Stimulated activated naive B cell treated with anti-CD40 and anti-IgM and Interleukin-4, amounts not matched to agents 10 μg/mL and 1 μg/mL and 100 μg/mL, for 72 hours (primary cell): Measurements from ENCODE around the gene TNXB.

Experiments used
- ATAC-seq, 2 donors: fragments of 150-1000 bp; cut with Tn5 transposase; replicated peaks; 2 replicates each; pipeline ENCODE4 v1.10.0; 2021; ENCODE audit warnings: moderate library complexity in 1 of 2
- DNase-seq: peaks from one replicate; pipeline ENCODE4 v3.0.0; 2021
- H3K27ac Mint-ChIP-seq: one replicate; pipeline ENCODE4 v1.8.0; 2022; ENCODE audit warnings: mild to moderate bottlenecking, mixed read lengths
- H3K27me3 Mint-ChIP-seq, 2 donors: one replicate each; pipeline ENCODE4 v1.8.0; 2022; ENCODE audit warnings: mixed read lengths in 2 of 2
- H3K36me3 Mint-ChIP-seq, 2 donors: one replicate each; pipeline ENCODE4 v1.8.0; 2022; ENCODE audit warnings: mixed read lengths in 2 of 2, mild to moderate bottlenecking in 1 of 2
- H3K4me1 Mint-ChIP-seq, 2 donors: one replicate each; pipeline ENCODE4 v1.8.0; 2022; ENCODE audit warnings: mixed read lengths in 2 of 2, mild to moderate bottlenecking in 1 of 2
- H3K4me3 Mint-ChIP-seq, 2 donors: one replicate each; pipeline ENCODE4 v1.8.0; 2022; ENCODE audit warnings: mild to moderate bottlenecking in 2 of 2, mixed read lengths in 2 of 2, moderate library complexity in 1 of 2
- H3K9me3 Mint-ChIP-seq, 2 donors: one replicate each; pipeline ENCODE4 v1.8.0; 2022; ENCODE audit warnings: mixed read lengths in 2 of 2, mild to moderate bottlenecking in 1 of 2

Gene TNXB

GRCh38 chr6:32109114-32109764 is at the start of gene TNXB:
Gene TNXB, minus strand, starts transcription at chr6:32109338. Its CDS starts 11,140 bp downstream, at chr6:32098198.
- Mint-ChIP-seq H3K4me1 (peaks cover 22 to 36% of the 10 kb centered on the region in 2 donors), H3K27me3 (peaks cover 46 to 49% of the 10 kb centered on the region in 2 donors), H3K27ac (no peak within 1 kb of the TSS), H3K9me3 (peaks cover 0 to 4% of the 10 kb centered on the region in 2 donors), H3K36me3 (peaks cover 6 to 28% of the 10 kb centered on the region in 2 donors), H3K4me3 (peak within 1 kb of the TSS in 1 of 2 donors; percentile 4)
- ATAC-seq = peak; percentile 38 to 40
- DNase-seq = no peak

GRCh38 chr6:32158052-32158451 is 48.9 kb upstream of the TNXB start:
- Mint-ChIP-seq H3K36me3 (peaks cover 14 to 30% of the 10 kb centered on the region in 2 donors), H3K4me3 (no peak overlapping the region), H3K9me3 (no peaks in the 10 kb centered on the region), H3K27me3 (peaks cover 3 to 15% of the 10 kb centered on the region in 2 donors), H3K27ac (no peak overlapping the region), H3K4me1 (peaks cover 19 to 27% of the 10 kb centered on the region in 2 donors)
- DNase-seq = no peak
- ATAC-seq = no peak

DNA sequence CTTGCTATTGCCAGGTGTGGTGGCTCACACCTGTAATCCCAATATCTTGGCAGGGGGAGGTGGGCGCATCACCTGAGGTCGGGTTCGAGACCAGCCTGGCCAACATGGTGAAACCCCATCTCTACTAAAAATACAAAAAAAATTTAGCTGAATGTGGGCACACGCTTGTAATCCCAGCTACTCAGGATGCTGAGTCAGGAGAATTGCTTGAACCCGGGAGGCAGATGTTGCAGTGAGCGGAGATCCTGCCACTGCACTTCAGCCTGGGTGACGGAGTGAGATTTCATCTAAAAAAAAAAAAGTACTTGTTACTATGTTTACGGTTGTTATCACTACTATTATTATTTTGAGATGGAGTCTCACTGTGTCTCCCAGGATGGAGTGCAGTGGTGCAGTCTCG is 47.8 kb upstream of the TNXB start:
- no peak for ATAC-seq
- Mint-ChIP-seq H3K36me3 (peaks cover 11 to 20% of the 10 kb centered on the region in 2 donors), H3K4me1 (peaks cover 26 to 29% of the 10 kb centered on the region in 2 donors), H3K4me3 (no peak overlapping the region), H3K27ac (no peak overlapping the region), H3K9me3 (no peaks in the 10 kb centered on the region), H3K27me3 (peaks cover 14 to 26% of the 10 kb centered on the region in 2 donors)
- no peak for DNase-seq

DNA sequence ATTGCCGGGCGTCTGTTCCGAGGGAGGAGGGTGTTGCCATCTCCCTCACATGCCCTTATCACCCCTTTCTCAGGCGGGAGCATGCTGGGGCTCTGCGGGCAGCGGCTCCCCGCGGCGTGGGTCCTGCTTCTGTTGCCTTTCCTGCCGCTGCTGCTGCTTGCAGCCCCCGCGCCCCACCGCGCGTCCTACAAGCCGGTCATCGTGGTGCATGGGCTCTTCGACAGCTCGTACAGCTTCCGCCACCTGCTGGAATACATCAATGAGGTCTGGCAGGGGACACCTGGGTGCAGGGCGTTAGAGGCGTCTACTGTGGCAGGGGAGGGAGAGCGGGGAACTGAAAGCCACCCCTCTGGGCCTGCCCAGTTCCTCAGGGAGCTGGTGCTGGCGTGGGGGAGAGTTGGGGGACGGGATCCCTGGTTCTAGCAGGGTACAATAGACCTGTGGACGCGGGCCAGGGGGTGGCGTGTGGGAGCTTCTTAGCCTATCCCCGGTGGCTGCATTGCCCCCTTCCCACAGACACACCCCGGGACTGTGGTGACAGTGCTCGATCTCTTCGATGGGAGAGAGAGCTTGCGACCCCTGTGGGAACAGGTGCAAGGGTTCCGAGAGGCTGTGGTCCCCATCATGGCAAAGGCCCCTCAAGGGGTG is 45.5 kb upstream of the TNXB start:
- Mint-ChIP-seq H3K36me3 (peaks cover 11 to 20% of the 10 kb centered on the region in 2 donors), H3K27ac (peak overlapping the region; percentile 94), H3K27me3 (peaks cover 35 to 49% of the 10 kb centered on the region in 2 donors), H3K4me3 (peak overlapping the region; percentile 89 to 98), H3K4me1 (peaks cover 39% of the 10 kb centered on the region in 2 donors), H3K9me3 (no peaks in the 10 kb centered on the region)
- DNase-seq (peak; percentile 67), ATAC-seq (peak; percentile 87)

- peaks cover 13 to 23% of the 10 kb centered on the region in 2 donors for H3K36me3 Mint-ChIP-seq
- DNase-seq (peak; percentile 66), ATAC-seq (peak; percentile 72 to 73)
- peak within 1 kb of the TSS; percentile 89 to 98 for H3K4me3 Mint-ChIP-seq
- peaks cover 42 to 44% of the 10 kb centered on the region in 2 donors for H3K4me1 Mint-ChIP-seq
- peak within 1 kb of the TSS; percentile 94 for H3K27ac Mint-ChIP-seq
- H3K27me3 Mint-ChIP-seq = peaks cover 41 to 54% of the 10 kb centered on the region in 2 donors
- H3K9me3 Mint-ChIP-seq = no peaks in the 10 kb centered on the region
Measured at GRCh38 chr6:32153564-32154513, 44.7 kb upstream of the TNXB start, which contains the start of gene PPT2. Gene PPT2, plus strand, starts transcription at chr6:32154141. Its CDS starts 454 bp downstream, at chr6:32154595.

DNA sequence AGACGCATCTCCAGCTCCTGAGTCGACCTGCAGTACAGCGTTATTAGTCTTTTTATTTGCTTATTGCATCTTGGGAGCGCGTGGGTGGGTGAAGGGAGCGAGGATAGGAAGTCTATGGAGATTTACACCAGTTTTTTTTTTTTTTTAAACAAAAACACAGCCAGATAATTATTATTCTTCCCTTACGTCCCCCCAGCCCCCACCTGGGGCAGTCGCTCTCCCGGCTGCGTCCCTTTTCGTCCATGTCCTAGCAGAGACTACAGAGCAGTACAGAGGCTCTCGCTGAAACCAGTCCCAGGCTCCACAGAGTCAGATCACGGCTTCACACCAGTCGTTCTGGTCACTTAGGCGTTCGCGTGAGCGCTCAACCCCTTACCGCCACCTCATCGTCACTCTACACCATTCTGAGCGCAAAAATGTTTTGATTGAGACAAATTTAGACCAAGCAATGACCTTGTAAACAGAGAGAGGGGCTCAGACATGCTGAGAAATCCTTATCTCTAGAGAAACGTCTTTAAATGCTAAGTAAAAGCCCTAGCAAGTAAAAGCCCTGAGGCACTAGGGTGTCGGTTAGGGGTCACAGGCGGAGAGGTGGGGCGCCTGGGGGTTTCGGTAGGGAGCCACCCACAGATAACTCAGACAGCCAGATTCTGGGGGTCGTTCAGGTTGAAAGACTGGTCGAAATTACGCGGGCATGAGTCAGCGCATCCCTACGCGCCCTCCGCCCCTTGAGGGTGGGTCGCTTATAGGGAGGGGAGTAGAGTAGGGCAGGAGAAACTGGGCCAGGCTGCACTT is 43.8 kb upstream of the TNXB start:
- Mint-ChIP-seq H3K27ac (peak overlapping the region; percentile 16), H3K4me1 (peaks cover 51 to 52% of the 10 kb centered on the region in 2 donors), H3K4me3 (peak overlapping the region; percentile 89 to 98), H3K27me3 (peaks cover 50 to 63% of the 10 kb centered on the region in 2 donors), H3K36me3 (peaks cover 11 to 23% of the 10 kb centered on the region in 2 donors), H3K9me3 (no peaks in the 10 kb centered on the region)
- DNase-seq = no peak
- no peak for ATAC-seq

DNA sequence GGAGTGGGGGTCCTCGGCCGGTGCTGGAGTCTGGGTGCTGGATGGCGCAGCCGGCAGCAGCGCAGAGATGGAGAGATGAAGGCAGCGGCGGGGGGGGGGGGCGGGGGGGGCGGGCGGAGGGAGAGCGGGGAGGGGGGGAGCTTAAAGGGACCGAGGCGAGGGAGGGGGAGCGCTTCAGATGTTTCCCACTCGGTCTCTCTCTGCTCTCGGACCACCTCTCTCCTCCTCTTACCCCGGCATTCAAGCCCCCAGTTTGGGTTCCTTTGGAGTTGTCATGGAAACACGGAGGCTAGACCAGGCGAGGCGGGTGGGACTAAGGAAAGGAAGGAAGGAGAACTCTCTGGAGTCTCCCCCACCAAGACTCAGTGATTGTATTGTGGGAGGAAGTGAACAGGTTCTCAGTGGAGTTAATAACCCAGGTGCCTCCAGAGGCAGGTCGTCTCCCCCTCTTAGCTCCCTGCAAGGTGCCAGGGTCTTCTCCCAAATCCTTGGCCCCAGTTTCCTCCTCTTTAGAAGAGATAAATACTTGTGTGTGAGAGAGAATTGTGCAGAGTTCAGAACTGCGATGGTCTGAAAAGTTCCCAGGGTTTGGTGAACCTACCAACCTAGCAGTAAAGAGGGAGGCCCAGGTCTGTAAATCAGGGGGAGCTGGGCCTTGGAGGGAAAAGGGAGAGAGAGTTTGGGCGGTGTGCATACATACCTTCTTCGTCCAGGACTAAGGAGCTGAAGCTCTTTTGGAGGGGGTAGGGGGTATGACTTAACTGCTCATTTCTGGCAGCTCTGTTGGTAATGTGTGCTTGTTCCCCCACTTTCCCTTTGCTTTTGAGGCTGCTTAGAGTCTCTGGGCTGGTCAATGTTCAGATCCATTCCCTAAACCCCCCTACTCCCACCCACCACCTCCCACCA is 43.0 kb upstream of the TNXB start, which contains the start of gene PRRT1:
PRRT1 (minus strand) TSS at position 77 of the 906 bp plus-strand sequence. CDS start 112 bp downstream, outside the sequence.
- peak within 1 kb of the TSS; percentile 16 for H3K27ac Mint-ChIP-seq
- no peak for ATAC-seq

DNA sequence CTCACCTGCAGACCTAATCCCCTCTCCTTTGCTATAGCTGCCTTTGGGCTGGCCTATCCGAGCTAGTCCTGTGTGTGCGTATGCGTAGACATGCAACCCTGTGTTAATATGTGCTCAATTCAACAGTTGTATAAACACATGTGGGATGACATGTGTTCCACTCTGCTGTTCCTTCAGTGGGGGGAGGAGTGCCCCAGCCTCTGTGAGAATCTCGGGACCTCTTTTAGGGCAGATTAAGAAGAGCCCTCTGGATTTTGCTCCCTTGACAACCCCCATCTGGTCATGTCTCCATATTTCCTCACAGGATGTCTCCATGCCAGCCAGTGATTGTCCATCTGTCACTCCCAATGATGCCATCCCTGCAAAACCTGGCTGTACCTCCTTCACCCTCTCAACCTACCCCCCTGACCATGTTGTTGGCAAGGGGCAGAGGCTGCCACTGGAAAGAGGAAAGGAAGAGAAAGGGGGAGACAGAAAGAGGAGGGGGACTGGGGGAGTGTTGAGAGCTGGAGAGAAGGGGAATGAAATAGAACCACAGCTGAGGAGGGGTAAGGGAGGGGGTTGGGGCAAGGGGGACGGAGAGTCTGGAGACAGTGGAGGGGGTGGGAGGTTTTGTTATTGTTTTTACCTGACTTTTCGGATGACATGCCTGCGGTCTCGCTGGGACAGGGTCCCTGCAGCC is 42.2 kb upstream of the TNXB start:
- peaks cover 3 to 16% of the 10 kb centered on the region in 2 donors for H3K36me3 Mint-ChIP-seq
- peaks cover 52 to 53% of the 10 kb centered on the region in 2 donors for H3K4me1 Mint-ChIP-seq
- H3K27ac Mint-ChIP-seq = no peak overlapping the region
- no peaks in the 10 kb centered on the region for H3K9me3 Mint-ChIP-seq
- no peak overlapping the region for H3K4me3 Mint-ChIP-seq
- peaks cover 65 to 78% of the 10 kb centered on the region in 2 donors for H3K27me3 Mint-ChIP-seq
- ATAC-seq (no peak), DNase-seq (no peak)

More for the DNA sequence above, 43.0 kb upstream of the TNXB start, which contains the start of gene PRRT1:
- Mint-ChIP-seq H3K4me1 (peaks cover 52 to 53% of the 10 kb centered on the region in 2 donors), H3K27me3 (peaks cover 57 to 71% of the 10 kb centered on the region in 2 donors), H3K36me3 (peaks cover 3 to 16% of the 10 kb centered on the region in 2 donors), H3K4me3 (no peak within 1 kb of the TSS), H3K9me3 (no peaks in the 10 kb centered on the region)
- no peak for DNase-seq

GRCh38 chr6:32149932-32150870 is 41.1 kb upstream of the TNXB start:
- Mint-ChIP-seq H3K4me1 (peaks cover 47 to 48% of the 10 kb centered on the region in 2 donors), H3K36me3 (peaks cover 3 to 13% of the 10 kb centered on the region in 2 donors), H3K27me3 (peaks cover 69 to 85% of the 10 kb centered on the region in 2 donors), H3K4me3 (peak overlapping the region in 1 of 2 donors; percentile 20), H3K27ac (peak overlapping the region; percentile 6), H3K9me3 (no peaks in the 10 kb centered on the region)
- ATAC-seq = no peak
- no peak for DNase-seq

DNA sequence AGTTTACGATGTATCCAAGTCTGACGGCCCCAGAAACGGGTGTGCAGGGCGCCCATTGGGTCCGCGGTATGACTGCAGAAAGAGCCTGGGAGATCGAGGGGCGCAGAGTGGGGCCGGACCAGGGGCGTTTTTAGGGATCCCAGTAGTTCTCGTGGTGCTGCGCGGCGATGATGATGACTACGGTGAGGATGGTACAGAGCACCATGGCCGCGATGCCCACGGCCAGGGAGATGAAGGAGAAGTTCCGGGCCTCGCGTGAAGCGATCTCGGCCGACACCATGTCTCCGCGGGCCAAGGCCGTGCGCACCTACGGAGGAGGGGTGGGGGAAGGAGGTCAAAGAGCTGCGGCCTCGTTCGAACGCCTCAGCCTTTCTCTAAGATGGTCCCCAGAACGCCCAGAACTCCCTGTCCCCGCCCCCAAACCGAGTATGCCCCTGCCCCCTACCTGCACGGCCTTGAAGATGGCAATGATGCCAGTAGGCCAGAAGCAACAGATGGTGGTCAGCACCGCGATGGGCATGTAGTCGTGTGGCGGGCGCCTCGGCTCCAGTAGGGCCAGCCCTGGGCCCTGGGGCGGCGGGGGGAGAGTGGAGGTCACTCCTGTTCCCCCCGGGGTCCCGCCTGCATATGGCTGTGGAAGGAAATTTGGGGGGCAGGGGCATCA is 40.1 kb upstream of the TNXB start:
- ATAC-seq (peak in 1 of 2 donors; percentile 27), DNase-seq (no peak)
- Mint-ChIP-seq H3K4me1 (peaks cover 39% of the 10 kb centered on the region in 2 donors), H3K27ac (no peak overlapping the region), H3K9me3 (no peaks in the 10 kb centered on the region), H3K27me3 (peaks cover 69 to 83% of the 10 kb centered on the region in 2 donors), H3K4me3 (peak overlapping the region; percentile 77 to 87), H3K36me3 (peaks cover 3 to 12% of the 10 kb centered on the region in 2 donors)
